NCI-H526 (cell line): ENCODE data around the gene TARBP2.
A peak's percentile ranks its signal among the peaks of the same experiment; 100 is the strongest.
"Not testable (repeated sequence)": the region's sequence is repeated elsewhere in the genome, so short reads cannot be mapped to it uniquely, and the experiment has no call there.

Experiments
- DNase-seq, 2 experiments: peaks; one replicate each; lab custom pipeline; 2025; lab: John Stamatoyannopoulos, UW

Gene TARBP2

DNA sequence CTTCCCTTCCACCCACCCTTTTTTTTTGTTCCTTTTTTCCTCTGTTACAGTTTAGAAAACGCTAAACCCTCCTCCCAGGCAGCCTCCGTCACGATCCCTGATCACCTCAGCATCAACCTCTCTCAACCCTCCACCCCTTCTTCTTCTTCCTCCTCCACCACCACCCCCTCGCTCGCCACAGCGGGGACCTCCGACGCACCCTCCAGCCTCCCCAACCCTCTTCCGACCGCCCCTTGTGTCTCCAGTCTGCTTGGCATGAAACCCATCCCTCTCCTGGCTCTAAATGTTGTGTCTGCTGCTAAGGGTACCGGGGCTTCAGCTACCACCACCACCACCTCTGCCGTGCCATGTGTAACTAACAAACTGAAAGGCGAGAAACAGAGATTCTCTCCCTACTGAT, 26.3 kb upstream of the TARBP2 start:
- no peak for DNase-seq

DNA sequence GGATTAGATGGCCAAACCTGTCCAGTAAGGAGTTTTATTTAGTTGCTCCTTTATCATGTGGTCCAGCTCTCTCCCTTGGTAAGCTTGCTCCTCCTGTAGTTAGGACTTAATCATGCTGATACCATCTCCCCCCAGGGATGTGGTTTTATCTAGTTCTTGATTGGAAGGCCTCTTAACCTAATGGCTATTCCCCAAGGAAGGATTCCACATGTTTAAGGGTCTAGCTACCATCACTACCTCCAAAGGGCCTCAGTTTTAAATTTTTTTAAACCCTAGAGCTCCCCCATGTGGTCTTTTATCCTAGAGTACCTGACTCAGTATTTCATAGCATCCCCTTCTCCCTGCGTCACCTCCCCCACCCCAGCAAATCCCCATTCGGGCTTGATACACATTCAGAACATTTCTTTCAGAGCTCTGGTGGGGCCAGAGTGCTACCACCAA, 24.3 kb upstream of the TARBP2 start:
- DNase-seq, result peak; percentile 9 to 35

DNA sequence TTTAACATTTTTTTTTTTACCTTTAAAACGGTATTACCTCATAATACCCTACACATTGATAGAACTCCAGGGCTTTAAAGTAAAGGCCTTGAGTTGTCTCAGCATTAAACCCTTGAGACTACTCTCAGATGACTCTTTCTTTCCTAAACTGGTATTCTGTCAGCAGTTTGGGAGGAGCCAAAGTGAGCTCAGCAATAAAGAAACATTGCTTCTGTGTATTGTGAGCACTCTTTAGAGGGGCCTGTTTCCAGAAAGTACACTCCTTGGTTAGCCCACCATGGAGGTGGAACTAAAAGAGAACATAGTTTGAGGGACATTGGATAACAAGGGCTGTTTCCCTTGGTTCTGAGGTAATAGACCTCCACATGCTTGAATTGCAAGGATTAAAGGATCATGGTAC, 22.2 kb upstream of the TARBP2 start:
- no peak for DNase-seq

DNA sequence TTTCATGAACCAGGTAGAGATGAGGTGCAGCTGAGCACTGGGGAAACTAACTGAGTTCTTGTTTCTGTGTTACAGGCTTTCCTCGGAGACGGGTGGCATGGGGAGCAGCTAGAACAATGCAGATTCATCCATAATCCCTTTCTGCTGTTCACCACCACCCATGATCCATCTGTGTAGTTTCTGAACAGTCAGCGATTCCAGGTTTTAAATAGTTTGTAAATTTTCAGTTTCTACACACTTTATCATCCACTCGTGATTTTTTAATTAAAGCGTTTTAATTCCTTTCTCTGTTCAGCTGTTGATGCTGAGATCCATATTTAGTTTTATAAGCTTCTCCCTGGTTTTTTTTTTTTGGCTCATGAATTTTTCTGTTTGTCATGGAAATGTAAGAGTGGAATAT, 21.8 kb upstream of the TARBP2 start:
- DNase-seq, result no peak

DNA sequence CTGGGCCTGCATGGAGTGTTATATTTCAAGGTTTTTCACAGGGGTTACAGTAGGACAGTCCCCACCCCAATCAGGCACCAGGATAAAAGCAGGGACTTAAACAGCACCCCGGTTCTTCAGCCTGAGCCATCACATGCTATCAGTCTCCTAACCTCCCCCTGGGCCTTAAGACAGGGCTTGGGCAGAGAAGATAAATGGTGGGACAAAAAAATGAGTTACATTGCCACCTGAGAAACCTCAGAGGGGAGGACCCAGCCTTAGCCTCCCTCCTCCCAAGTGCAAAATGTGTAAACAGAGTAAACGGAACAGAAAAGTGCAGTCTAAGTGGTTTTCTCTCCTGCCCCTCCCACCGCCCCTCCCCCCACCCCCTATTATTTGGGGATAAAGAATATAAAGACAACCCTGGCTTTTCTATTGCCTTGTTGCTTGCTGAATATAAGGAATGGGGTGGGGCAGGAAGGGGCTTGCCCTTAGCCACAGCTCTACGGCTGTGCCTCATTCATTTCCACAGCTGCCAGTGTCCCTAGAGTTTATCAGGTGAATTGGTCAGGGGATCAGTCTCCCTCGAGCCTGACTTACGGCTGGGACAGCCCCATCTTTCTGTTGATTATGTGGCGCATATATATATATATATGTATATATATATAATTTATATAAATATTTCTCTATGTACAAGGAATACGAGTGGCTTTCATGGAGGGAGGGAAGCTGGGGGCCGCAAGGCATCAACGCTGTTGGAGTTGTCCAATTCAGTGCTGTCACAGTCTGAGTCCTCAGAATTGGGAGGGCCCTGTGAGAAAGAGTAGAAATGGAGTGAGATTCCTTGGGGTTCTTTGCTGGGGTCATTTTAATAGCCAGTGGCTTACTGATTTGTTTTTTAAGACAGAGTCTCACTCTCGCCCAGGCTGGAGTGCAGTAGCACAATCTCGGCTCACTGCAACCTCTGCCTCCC, 20.3 kb upstream of the TARBP2 start:
- no peak for DNase-seq

DNA sequence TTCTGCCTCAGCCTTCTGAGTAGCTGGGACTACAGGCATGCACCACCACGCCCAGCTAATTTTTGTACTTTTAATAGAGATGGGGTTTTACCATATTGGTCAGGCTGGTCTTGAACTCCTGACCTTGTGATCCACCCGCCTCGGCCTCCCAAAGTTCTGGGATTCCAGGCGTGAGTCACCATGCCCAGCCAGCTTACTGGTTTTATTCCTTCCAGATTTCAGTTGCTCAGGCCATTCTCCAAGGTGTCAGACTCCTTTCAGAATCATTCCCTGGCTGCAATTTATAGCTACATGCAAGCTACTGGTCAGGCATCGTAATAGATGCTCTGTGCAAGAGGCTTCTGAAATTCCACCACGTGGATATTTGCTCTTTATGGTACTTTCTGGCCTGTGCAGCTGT, 19.6 kb upstream of the TARBP2 start:
- DNase-seq, result not testable (repeated sequence)

DNA sequence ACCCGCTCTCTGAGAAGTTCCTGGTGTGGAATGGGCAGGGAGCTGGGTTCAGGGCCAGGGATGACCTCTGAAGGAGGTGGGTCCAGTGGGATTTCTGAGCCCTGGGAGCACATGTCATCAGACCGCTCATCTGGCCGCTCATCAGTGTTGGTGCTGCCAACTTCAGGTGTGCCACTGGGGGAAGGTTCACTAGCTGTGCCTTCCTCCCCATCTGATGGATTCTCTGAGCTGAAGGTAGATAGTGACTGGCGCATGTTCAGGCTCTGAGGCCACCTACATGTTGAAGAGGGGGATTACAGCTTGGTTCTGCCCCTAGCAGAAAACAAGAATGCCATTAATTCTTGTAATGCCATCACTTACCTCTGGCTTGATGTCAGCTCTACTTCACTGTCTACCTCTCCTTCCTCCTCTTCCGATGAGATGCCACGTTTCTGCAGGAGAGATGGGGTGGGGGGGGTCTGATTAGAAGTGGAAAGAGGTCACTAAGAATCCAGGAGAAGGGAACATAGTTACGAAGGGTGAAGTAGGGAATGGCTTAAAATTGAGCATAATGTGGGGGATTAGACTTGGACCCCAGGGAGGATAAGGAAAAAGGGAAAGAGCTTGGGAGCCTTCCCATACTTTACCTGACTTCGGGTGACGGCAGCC, 19.0 kb upstream of the TARBP2 start:
- DNase-seq, result no peak

DNA sequence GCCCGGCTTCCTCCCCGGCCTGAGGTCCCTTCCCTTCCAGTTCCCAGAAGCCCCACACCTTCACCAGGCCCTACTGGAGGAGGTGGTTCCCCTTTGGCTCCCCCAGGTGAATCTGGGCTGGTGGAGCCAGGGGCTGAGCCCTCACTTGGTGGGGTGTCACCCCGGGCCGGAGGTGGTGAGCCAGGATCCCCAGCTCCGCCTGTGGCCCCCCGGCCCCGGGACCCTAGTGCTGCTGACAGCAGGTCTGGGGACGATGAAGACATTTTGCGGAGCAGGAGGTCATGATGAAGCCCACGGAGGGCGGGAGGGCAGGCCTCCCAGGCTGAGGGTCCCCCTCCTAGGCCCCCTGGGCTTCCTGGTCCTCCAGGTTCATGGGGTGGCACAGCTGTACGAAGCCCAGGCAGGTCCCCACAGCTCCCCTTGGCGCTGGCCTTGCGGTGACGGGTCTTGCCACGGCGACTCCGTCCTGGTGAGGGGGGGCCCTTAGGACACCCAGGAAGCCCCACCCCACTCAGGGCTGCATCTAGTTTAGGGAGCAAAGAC, 18.4 kb upstream of the TARBP2 start:
- DNase-seq, result no peak

DNA sequence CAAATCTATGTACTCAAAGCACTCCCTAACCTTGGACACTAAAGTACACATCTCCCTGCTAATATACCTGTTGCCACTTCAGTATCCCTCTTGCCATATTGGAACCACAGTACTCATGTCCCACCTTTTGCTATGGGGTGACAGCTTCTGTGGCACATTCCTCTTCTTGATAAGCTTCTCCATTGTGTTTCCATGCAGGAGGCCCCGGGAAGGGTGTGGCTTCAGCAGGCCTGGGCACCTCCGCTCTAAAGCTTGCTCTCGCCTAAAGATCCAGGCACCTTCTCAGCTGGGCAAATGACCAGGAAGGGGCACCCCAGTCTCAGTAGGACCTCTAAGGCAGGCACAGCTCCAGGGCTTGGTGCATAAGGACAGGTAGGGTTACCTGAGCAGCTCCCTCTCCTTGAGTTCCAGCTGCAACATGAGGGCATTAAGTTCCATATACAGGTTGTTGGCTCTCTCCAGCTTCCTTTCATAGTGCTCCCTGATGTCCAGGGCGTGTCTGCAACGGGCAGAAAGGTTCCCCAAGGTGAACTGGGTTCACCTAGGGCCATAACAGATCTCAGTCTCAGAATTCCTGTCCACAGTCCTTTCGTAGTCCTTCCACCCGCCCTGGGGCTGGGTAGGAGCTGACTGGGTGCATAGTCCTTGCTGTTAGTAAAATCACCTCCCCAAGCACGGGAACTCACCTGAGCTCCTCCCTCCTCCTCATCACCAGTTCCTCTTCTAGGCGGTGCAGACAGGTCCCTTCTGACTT, 17.7 kb upstream of the TARBP2 start:
- DNase-seq, result peak in 1 of 2 experiments; percentile 15

DNA sequence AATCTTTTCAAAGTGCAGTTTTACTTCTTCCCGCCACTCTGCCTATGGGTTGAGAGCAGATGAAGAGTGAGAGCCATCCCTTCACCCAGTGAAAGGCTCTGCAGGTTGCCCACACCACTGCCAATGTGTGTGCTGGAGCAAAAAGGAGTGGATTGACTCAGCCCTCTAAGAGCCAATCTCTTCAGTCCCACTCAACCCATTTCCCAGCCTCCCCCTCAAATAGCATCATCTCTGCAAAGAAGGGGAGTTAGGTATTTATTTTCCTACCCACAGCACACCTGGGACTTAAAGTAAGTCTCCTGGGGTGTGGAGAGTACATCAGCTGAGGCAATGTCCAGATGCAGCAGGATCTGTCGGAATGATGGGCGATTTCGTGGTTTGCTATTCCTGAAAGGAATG, 17.1 kb upstream of the TARBP2 start:
- no peak for DNase-seq

DNA sequence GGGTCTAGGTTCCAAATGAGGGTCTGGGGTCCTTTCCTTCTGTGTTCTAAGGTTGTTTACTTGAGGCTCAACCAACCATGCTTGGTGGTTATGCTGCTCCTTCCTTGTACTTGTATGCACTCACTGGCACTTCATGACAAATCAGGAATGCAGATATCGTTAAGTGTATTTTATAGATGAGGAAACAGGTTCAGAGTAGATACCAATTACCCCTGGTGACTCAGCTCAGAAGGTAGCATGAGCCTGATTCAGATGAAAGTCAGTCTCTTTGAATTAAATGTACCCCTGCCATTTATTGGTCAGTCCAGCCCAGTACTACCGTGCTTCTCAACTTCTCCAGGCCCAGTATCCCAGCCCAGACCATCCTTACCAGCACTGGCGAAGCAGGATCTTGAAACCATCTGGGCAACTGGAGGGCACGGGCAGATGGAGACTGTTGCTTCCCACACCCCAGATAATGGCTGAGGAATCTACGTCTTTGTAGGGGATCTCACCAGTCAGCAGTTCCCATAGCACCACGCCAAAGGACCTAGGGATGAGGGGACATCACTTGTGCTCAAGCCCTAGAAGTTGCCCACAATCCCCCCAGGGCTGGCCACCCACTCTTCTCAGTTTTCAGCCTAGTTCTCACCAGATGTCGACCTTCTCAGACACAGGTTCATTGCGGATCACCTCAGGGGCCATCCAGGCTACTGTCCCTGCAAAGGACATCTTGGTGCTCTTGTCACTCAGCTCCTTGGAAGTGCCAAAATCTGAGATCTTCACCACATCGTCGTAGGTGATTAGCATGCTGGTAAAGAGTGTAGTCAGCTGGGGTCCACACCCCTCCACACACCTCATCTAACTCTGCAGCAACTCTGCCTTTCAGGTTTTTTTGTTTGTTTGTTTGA, 16.2 kb upstream of the TARBP2 start:
- no peak for DNase-seq

DNA sequence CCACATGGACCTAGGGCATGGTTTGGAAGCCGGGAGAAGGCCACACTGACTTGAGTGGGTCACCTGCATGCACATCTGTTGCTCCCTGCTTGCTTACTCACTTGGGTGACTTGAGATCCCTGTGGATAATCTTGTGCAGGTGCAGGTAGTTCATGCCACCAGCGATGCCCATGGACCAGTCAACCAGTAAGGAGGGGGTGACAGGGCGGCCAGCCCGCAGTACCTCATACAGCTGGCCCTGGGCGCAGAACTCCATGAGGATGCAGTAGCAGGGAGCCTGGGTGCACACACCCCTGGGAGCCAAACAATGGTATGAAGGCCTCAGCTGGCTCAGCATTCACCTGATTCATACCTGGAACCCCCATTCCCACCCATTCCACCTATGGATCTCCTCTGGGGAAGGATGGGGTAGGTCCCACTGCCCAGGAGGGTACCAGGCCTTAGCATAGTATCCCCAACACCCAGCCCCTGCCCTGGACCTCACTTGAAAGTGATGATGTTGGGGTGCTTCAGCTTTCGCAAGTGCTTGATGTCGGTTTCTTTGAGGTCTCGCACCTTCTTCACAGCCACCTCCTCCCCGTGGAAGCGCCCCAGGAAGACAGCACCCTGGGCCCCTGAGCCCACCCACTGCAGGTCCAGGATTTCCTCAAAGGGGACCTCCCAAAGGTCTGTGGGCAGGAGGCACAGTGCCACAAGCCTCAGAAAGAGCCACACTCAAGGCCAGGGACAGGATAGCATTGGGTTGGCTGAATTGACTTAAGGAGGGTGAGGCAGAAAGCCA, 14.9 kb upstream of the TARBP2 start:
- DNase-seq, result no peak

DNA sequence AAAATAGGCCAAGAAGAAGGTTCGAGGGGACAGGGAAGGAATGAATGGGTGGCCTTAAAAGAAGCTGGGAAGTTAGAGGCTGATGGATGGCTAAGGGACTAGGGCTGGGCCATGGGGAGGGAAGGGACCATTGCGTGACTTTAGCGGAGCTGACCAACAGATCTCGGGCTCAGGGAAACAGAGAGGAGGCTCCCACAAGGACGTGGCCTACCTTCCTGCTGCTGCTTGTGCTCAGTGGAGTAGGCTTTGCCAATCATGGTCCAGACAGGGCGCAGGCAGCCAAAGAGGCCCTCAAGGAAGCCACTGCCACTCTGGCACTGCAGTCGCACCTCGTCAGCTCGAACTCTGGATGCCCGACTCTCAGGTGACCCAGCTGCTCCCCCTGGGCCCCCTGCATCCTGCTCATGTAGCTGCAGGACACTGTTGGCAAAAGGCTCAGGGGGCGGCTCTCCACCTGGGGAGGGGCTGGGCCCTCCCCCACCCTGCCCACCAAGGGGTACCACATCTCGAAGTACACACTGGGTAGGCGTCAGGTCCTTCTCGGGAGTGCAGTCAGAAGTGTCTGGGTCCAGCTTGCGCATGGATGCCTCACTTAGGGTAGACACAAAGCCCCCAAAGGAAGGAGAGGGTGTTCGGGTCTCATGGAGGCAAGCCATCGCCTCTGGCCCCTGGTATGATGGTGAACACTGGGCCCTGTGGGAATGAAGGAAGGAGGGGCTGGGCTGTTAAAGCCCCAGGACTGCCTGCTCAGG, 14.2 kb upstream of the TARBP2 start:
- DNase-seq, result no peak

DNA sequence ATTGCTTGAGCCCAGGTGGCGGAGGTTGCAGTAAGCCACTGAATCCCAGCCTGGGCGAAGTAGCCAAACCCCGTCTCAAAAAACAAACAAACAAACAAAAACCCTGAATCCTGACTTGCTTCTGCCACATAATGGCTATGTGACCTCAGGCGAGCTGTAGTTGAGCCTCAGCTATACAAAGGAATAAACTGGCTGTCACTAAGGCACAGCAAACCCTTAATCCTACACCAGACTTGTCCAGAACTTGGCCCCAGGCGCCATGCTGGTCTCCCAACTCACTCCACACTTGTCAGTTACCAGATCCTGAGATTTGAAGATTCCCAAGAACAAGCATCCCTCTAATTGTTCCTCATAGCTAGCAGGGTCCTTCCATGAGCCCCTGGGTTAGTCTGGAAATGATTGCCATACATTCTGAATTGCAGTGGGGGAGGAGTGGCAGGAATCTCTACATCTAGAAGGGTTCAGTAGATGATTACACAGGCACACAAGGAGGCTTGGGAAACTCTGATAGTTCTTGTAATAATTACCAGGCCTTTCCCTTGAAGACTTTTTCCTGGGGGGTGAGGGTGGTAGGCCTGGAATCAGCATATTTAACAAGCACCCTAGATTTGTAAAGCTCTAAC, 11.7 kb upstream of the TARBP2 start:
- DNase-seq, result no peak

DNA sequence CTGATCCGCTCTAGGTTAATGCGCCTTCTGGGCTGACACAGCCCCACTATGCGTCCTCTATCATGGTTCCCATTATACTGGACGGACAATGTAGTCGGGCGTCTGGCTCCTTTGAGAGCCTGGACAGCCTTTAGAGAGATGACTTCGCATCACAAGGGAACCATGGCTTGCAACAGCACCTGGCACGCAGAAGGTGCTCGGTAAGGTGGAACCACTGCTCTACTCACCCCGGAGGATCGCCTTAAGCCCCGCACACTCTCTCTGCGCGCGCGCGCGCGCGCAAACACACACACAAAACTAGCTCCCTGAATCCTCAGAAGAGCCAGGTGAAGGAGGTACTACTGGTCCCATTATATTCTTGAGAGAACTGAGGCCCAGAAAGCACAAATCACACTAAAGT, 8.9 kb upstream of the TARBP2 start:
- peak; percentile 39 to 56 for DNase-seq

DNA sequence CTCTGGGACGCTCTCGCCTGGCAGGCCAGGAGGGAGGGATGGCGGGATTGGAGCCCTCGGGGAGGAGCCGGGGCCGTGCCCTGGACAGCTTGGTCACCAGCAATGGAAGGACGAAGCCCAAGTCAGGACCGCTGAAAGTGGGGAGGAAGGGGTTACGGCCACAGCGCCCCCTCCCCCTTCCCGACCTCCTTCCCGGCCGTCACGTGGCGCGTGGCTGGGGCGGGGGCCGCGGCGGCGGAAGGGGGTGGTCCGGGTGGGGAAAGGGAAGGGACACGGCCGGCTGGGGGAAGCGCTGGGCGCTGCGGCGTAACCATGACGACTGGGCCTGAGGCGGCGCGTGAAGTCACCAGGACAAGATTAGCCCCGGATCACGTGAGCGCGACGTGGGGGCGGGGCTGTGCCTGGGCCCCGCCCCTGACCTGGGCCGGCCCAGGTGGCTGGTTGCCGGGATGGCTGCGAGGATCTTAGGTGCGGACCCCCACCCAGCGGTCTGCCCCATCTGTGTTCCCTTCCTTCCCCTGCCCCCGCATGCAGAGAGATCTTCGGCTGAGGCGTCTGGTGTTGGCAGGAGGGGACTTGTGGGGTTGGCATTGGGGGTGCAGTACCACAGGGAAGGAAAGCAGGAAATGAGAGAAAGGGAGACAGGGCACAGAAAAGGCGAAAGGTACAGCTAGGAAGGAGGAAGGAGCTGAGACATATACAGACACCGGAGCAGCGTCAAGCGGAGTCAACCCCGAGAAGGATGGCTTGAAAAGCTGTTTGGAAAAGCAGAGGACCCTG, 8.1 kb upstream of the TARBP2 start:
- peak; percentile 75 to 95 for DNase-seq

DNA sequence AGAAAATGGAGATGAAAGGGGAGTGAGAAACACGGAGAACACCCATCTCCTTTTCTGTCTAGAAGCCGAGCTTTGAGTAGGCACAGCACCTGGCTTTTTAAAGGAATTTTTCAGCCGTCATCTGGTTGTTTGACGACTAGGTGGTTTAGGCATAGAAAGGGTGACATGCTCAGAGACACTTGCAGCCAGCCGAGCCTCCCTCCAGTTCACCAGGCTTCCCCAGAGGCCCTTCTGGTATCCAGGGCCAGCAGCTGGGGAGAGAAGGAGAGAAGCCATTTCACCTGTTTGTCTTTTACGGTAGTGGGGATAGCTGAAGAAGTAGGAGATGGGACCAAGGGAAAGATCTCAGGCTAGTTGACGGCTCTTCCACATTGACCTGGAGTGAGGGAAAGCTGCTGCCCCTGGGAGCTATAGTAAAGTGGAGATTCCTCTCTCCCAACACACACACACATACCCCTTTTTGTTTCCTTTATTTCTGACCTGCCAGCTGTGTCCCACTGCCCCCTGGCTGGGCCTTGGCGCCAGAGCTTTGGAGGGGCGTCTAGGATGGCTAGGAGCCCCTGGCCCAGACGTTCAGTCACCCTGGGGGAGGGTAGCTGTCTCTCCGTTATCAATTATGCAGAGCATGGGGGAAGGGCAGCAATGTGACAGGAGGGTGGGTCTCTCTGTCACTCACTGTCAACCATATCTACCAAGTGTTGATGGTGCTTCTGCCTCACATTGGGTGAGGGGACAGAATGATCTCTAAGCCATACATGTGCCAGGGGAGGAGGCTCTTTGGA, 7.3 kb upstream of the TARBP2 start:
- peak in 1 of 2 experiments; percentile 40 for DNase-seq
